K562 (cell line): ENCODE results near the gene GNRH2. TPM values are rescaled to one million over a fixed set of nuclear protein-coding genes. Genes with fewer than 3 reads are reported as not detected.

Experiments
- ATAC-seq: fragments of 200-7000 bp; cut with Tn5 transposase; 3 replicates; pipeline ENCODE4 v1.9.1; 2020; ENCODE audit warnings: moderate library complexity
- BruUV-seq: library from RNA; stranded (reverse); fragments of 400-500 nt; replicated peaks from 2 replicates; lab custom pipeline; 2021; lab: Mats Ljungman, UMichigan
- CTCF ChIA-PET: fragments of 300-600 bp; formaldehyde crosslinking; extraction: SDS; loops from one replicate; lab custom pipeline; 2021; ENCODE audit warnings: low intra/inter-chr PET ratio; lab: Yijun Ruan, JAX
- POLR2A ChIA-PET: fragments of 300-600, 350-650 bp; sonication (Branson Sonifier 250); formaldehyde crosslinking; extraction: SDS; loops from one replicate; lab custom pipeline; 2021; ENCODE audit warnings: antibody characterized with exemption, inconsistent platforms; lab: Yijun Ruan, JAX
- DNase-seq, 4 experiments: peaks; one replicate each; pipeline versions ENCODE4 v3.0.0 to v3.0.0-alpha.2; 2011 to 2018; ENCODE audit warnings: low spot score in 3 of 4, mixed read lengths in 3 of 4; ENCODE audit errors: extremely low read depth in 1 of 4
- FAIRE-seq: peaks from 2 replicates; lab custom pipeline; 2011; peaks lifted over from hg19 to GRCh38; lab: Jason Lieb, UNC
- H2AFZ ChIP-seq: 2 replicates; pipeline ENCODE4 v1.6.0; 2011; ENCODE audit warnings: low read depth, low read length, control low read depth, inconsistent platforms
- H3K27ac ChIP-seq: fragments of 200-600 bp; 3 replicates; pipeline ENCODE4 v1.8.0; 2011; ENCODE audit warnings: low read depth, mild to moderate bottlenecking, control low read depth, inconsistent platforms, low read length, moderate library complexity, mixed read lengths; ENCODE audit errors: extremely low read depth
- H3K27me3 ChIP-seq, 2 experiments: fragments of 300-600 bp in 1 of 2; 2 replicates in 1 of 2; 3 replicates in 1 of 2; pipeline versions ENCODE4 v1.6.0 to v1.8.0; 2011; ENCODE audit warnings: inconsistent platforms in 2 of 2, low read length in 2 of 2, mild to moderate bottlenecking in 1 of 2, mixed read lengths in 1 of 2, moderate library complexity in 1 of 2; ENCODE audit not compliant: control insufficient read depth in 2 of 2, insufficient read depth in 2 of 2
- H3K36me3 ChIP-seq: fragments of 300-600 bp; 3 replicates; pipeline ENCODE4 v1.8.0; 2011; ENCODE audit warnings: mild to moderate bottlenecking, low read length, inconsistent platforms; ENCODE audit not compliant: control insufficient read depth, insufficient read depth
- H3K4me1 ChIP-seq, 2 experiments: fragments of 200-600 bp in 1 of 2; replicated peaks in 1 of 2; 2 replicates in 1 of 2; 3 replicates in 1 of 2; pipeline versions ENCODE4 v1.5.1 to v1.8.0; 2011; ENCODE audit warnings: inconsistent platforms in 2 of 2, low read length in 2 of 2, mild to moderate bottlenecking in 1 of 2, mixed read lengths in 1 of 2, moderate library complexity in 1 of 2; ENCODE audit not compliant: control insufficient read depth in 2 of 2, insufficient read depth in 2 of 2
- H3K4me2 ChIP-seq: 2 replicates; pipeline ENCODE4 v1.6.1; 2011; ENCODE audit warnings: low read length, control low read depth, inconsistent platforms, mixed read lengths; ENCODE audit not compliant: insufficient read depth
- H3K4me3 ChIP-seq: fragments of 200-600 bp; sonication (generic), shearing (Covaris generic); 2 replicates; pipeline ENCODE4 v1.5.1; 2016; ENCODE audit warnings: control low read depth, inconsistent platforms
- H3K79me2 ChIP-seq: fragments of 200-600 bp; 3 replicates; pipeline ENCODE4 v1.8.0; 2011; ENCODE audit warnings: low read length, inconsistent platforms; ENCODE audit not compliant: control insufficient read depth, insufficient read depth
- H3K9ac ChIP-seq, 2 experiments: 2 replicates each; pipeline versions ENCODE4 v1.6.0 to v1.6.1; 2011; ENCODE audit warnings: low read depth in 2 of 2, low read length in 2 of 2, control low read depth in 1 of 2, inconsistent platforms in 1 of 2, mild to moderate bottlenecking in 1 of 2, mixed read lengths in 1 of 2; ENCODE audit not compliant: insufficient read depth in 1 of 2
- H3K9me1 ChIP-seq: one replicate; pipeline ENCODE4 v1.6.0; 2011; ENCODE audit warnings: inconsistent platforms, mild to moderate bottlenecking, low read length, moderate library complexity; ENCODE audit not compliant: control insufficient read depth, insufficient read depth
- H3K9me3 ChIP-seq: replicated peaks from 2 replicates; pipeline ENCODE4 v1.5.1; 2011; ENCODE audit warnings: low read depth, low read length, inconsistent platforms; ENCODE audit not compliant: control insufficient read depth, insufficient read depth
- H4K20me1 ChIP-seq: replicated peaks from 2 replicates; pipeline ENCODE4 v1.6.1; 2011; ENCODE audit warnings: low read length, inconsistent platforms, mixed read lengths; ENCODE audit not compliant: control insufficient read depth, insufficient read depth
- ETS2 ChIP-seq: IDR thresholded peaks from 2 replicates; pipeline ENCODE4 v1.6.1; 2016; ENCODE audit warnings: borderline replicate concordance, missing genetic modification characterization, mild to moderate bottlenecking, moderate library complexity, missing compliant biosample characterization; ENCODE audit not compliant: poor library complexity, severe bottlenecking
- HNRNPLL ChIP-seq: fragments of 200-400 bp; formaldehyde crosslinking; IDR thresholded peaks from 2 replicates; pipeline ENCODE4 v1.6.1; 2017; ENCODE audit warnings: low read length, low read depth, mild to moderate bottlenecking; ENCODE audit not compliant: poor library complexity, severe bottlenecking
- PHF21A ChIP-seq: fragments of 450-650 bp; IDR thresholded peaks from 2 replicates; pipeline ENCODE4 v1.6.1; 2017; ENCODE audit warnings: low read depth, borderline replicate concordance
- RAD51 ChIP-seq: fragments of 450-650 bp; IDR thresholded peaks from 2 replicates; pipeline ENCODE4 v1.7.1; 2016; ENCODE audit warnings: low read depth, mild to moderate bottlenecking, borderline replicate concordance
- TGIF2 ChIP-seq: sonication (generic); formaldehyde crosslinking; IDR thresholded peaks from 2 replicates; pipeline ENCODE4 v1.8.1; 2022; ENCODE audit warnings: mild to moderate bottlenecking, missing genetic modification reagents, moderate library complexity
- ZBTB7A ChIP-seq: IDR thresholded peaks from 2 replicates; pipeline ENCODE4 v1.6.1; 2011; ENCODE audit warnings: low read depth, mild to moderate bottlenecking, low read length, moderate library complexity, borderline replicate concordance; ENCODE audit not compliant: control insufficient read depth
- ZKSCAN1 ChIP-seq: fragments of 150-350 bp; IDR thresholded peaks from 2 replicates; pipeline ENCODE4 v1.6.1; 2016; ENCODE audit warnings: low read depth, low read length
- ZNF124 ChIP-seq: sonication (generic); formaldehyde crosslinking; IDR thresholded peaks from 2 replicates; pipeline ENCODE4 v1.8.1; 2022; ENCODE audit warnings: missing genetic modification reagents
- ZNF785 ChIP-seq: fragments of 250-450 bp; sonication (Bioruptor Pico); IDR thresholded peaks from 2 replicates; pipeline ENCODE4 v1.4.0; 2020; ENCODE audit warnings: mild to moderate bottlenecking
- WGBS: fragments of 100-300 bp; shearing (Covaris generic); methylation state at CpG from one replicate; pipeline ENCODE4 v1.1.6; 2016; ENCODE audit warnings: low coverage, mixed read lengths; ENCODE audit not compliant: insufficient coverage; ENCODE audit errors: missing lambda C conversion rate; 5-methylcytosine and 5-hydroxymethylcytosine counted together
- in situ Hi-C: fragments of 300-500 bp; cut with MboI; formaldehyde crosslinking; loops from 4 replicates; pipeline ENCODE4 v1.15.0; 2018; ENCODE audit warnings: inconsistent platforms, mixed read lengths
- intact Hi-C: fragments of 100-400 bp; cut with micrococcal nuclease; formaldehyde crosslinking; loops from 2 replicates; pipeline ENCODE4 v1.14.2; 2022
- polyA plus RNA-seq, 8 experiments: library from polyadenylated mRNA; depleted of rRNA in 4 of 8; stranded (reverse) in 5 of 8; unstranded in 3 of 8; fragments of >200 nt; fragmentation: Nextera tagmentation in 2 of 8; fragmentation: Illumina TruSeq in 1 of 8; extraction: Ambion mirVana in 2 of 8; extraction: Trizol in 1 of 8; gene quantifications; 2 replicates each; pipeline versions ENCODE4 v1.2.1 to v1.2.3, GENCODE V29; 2011 to 2014; ENCODE audit warnings: inconsistent platforms in 1 of 8, missing spikeins in 1 of 8
- total RNA-seq, 7 experiments: library from RNA; depleted of rRNA in 6 of 7; stranded (reverse); fragments of >200 nt in 6 of 7; fragmentation: Illumina TruSeq in 2 of 7; extraction: Trizol in 2 of 7; gene quantifications; 2 replicates each; pipeline versions ENCODE4 v1.2.1 to v1.2.3, GENCODE V29; 2011 to 2021; ENCODE audit warnings: low replicate concordance in 1 of 7

Gene GNRH2
- total and polyA plus RNA-seq, 9 of the 15 experiments (the other 6 are each of a cell fraction or from before 2014, with no cell fraction given) = 0.11 to 0.50 (median 0.24) TPM; not detected in 5

DNA sequence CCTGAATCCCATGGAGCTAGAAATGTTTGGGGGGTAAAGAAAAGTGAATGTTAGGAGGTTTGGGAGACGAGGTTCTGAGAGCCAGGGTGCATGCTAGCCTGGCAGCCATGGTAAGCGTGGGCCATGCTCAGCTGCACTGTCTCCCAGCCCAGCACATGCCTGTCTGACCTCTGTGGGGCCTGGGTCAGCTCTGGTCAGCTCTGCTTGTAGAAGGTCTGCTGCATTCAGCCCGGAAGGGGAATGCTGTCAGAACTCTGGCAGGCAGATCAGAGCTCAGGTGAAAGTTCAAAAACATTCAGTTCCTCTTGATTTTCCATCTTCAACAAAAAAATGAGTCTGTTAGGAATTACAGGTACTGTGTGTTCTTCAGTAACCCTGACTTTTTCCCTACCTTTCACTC lies 5.8 kb upstream of the GNRH2 start:
- in situ Hi-C loops = no loop called here
- Histone ChIP-seq H3K27ac (no peak overlapping the region), H4K20me1 (no peaks in the 10 kb centered on the region), H2AFZ (no peak overlapping the region), H3K27me3 (no peaks in the 10 kb centered on the region), H3K9ac (no peak overlapping the region; a peak in 1 of 4 replicates), H3K4me3 (no peak overlapping the region), H3K4me2 (no peak overlapping the region), H3K4me1 (peaks cover 6% of the 10 kb centered on the region in 2 experiments; a peak in 4 of 5 replicates), H3K9me1 (no peaks in the 10 kb centered on the region), H3K36me3 (peaks cover 70% of the 10 kb centered on the region; the same call in 2 of the 3 replicates), H3K79me2 (no peaks in the 10 kb centered on the region), H3K9me3 (no peaks in the 10 kb centered on the region)
- DNase-seq (no peak), ATAC-seq (peak; percentile 61), FAIRE-seq (peak; percentile 19)
- no peak for TF ChIP-seq ZKSCAN1
- TF ChIP-seq ETS2 (tag) = no peak
- no peak for TF ChIP-seq TGIF2 (CRISPR knock-in tag)
- no peak for TF ChIP-seq PHF21A
- TF ChIP-seq RAD51 = no peak
- TF ChIP-seq ZNF124 (CRISPR knock-in tag) = no peak
- no peak for TF ChIP-seq HNRNPLL
- no peak for TF ChIP-seq ZBTB7A
- TF ChIP-seq ZNF785 (CRISPR knock-in tag) = no peak
- CTCF ChIA-PET = no interaction called here
- BruUV-seq = no TSS peak
- POLR2A ChIA-PET = no interaction called here
- WGBS = 65% methylated on average over 3 of the region's 3 CpGs
- intact Hi-C loops = no loop called here
